ENCODE results near the gene MRPL54. TPM values are rescaled to one million over a fixed set of nuclear protein-coding genes. Genes with fewer than 3 reads are reported as not detected.
A peak's percentile ranks its signal among the peaks of the same experiment; 100 is the strongest.

MRPL54 gene
- total RNA-seq, 1 experiment from 2014 or later = 46.4 TPM

- Mint-ChIP-seq H3K27me3 (ENCODE audit: insufficient read depth, unreplicated experiment) (peaks cover 3% of the 10 kb centered on the region), H3K36me3 (ENCODE audit: insufficient read depth, unreplicated experiment) (no peaks in the 10 kb centered on the region), H3K4me3 (ENCODE audit: unreplicated experiment) (peak within 1 kb of the TSS; percentile 22), H3K27ac (ENCODE audit: unreplicated experiment) (no peak within 1 kb of the TSS), H3K4me1 (ENCODE audit: low read depth, unreplicated experiment) (no peaks in the 10 kb centered on the region), H3K9me3 (ENCODE audit: unreplicated experiment) (peaks cover 9% of the 10 kb centered on the region)
- Histone ChIP-seq H3K4me3 (ENCODE audit: low read depth, low read length) (peak within 1 kb of the TSS; percentile 34), H3K9me3 (peaks cover 15% of the 10 kb centered on the region; the same call in 1 of the 2 replicates), H3K27me3 (replicated peaks; ENCODE audit: control insufficient read depth, insufficient read depth, low read length) (no peaks in the 10 kb centered on the region), H3K4me1 (no peaks in the 10 kb centered on the region), H3K36me3 (ENCODE audit: control insufficient read depth, insufficient read depth, low read length) (no peaks in the 10 kb centered on the region)
- no TSS peak for BruUV-seq (replicated peaks)
- DNase-seq = no peak
- no peak for TF ChIP-seq CTCF (IDR thresholded peaks at IDR 0.05; ENCODE audit: insufficient read depth in 1 of 2, low read depth in 1 of 2, low read length in 1 of 2, severe bottlenecking in 1 of 2, unreplicated experiment in 1 of 2)
- POLR2A ChIA-PET = no interaction called here
- CTCF ChIA-PET = no interaction called here
- intact Hi-C loops (cut with micrococcal nuclease; ENCODE audit: unreplicated experiment) = no loop called here
Measured at GRCh38 chr19:3785938-3786824, 23.7 kb downstream of the MRPL54 start, which contains the start of gene MATK. Gene MATK (minus strand): TSS chr19:3786381. CDS start chr19:3785135, 1,246 bp downstream.

DNA sequence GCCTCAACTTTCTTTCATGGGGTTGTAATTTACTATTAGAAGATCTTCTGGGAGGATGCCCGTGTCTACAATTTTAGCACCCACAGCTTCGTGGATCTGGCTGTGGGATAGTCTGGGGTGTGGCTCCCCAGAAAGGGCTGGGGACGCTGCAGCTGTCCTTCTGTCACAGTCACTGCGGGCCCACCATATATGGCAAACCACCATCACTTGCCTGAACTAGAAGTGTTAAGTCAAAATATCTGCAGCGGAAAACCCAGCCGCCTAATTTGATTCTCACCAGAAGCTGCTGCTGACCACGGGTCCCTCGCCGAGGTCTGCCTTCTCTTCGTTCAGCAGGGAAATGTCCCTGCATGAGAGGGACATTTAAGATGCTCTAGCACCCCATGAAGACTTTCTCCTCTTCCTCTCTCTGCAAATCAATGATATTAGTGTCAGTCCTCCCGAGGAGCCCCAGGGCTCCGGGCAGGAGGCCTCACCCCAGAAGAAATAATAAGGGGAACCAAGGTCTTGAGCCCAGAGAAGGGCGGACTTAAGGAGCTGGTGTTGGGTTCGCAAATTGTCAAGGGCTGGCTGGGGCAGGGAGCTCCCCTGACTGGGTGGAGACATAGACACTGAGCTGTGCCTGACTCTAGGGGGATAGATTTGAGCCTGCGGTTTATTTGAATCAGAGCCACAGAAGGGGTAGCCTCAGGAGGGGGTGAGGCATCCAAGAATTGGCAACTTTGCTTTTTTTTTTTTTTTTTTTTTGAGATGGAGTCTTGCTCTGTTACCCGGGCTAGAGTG lies 26.7 kb downstream of the MRPL54 start:
- ChIA-PET POLR2A (no interaction called here), CTCF (interaction anchor here (0.7 kb wide), 2 partner anchors 28 to 33 kb away, joined by 3 to 4 read pairs; no protein-coding TSS in a partner anchor)
- Mint-ChIP-seq H3K27ac (ENCODE audit: unreplicated experiment) (no peak overlapping the region), H3K9me3 (ENCODE audit: unreplicated experiment) (no peaks in the 10 kb centered on the region), H3K36me3 (ENCODE audit: insufficient read depth, unreplicated experiment) (no peaks in the 10 kb centered on the region), H3K4me1 (ENCODE audit: low read depth, unreplicated experiment) (no peaks in the 10 kb centered on the region), H3K4me3 (ENCODE audit: unreplicated experiment) (no peak overlapping the region), H3K27me3 (ENCODE audit: insufficient read depth, unreplicated experiment) (peaks cover 6% of the 10 kb centered on the region)
- no peak for TF ChIP-seq CTCF (IDR thresholded peaks at IDR 0.05; ENCODE audit: insufficient read depth in 1 of 2, low read depth in 1 of 2, low read length in 1 of 2, severe bottlenecking in 1 of 2, unreplicated experiment in 1 of 2)
- DNase-seq = no peak
- no peaks in the 10 kb centered on the region for H3K4me1 ChIP-seq
- intact Hi-C loops (cut with micrococcal nuclease; ENCODE audit: unreplicated experiment) = no loop called here
- no peaks in the 10 kb centered on the region for H3K27me3 ChIP-seq (replicated peaks; ENCODE audit: control insufficient read depth, insufficient read depth, low read length)
- BruUV-seq (replicated peaks) = no TSS peak
- H3K9me3 ChIP-seq = no peaks in the 10 kb centered on the region
- no peaks in the 10 kb centered on the region for H3K36me3 ChIP-seq (ENCODE audit: control insufficient read depth, insufficient read depth, low read length)
- H3K4me3 ChIP-seq (ENCODE audit: low read depth, low read length) = no peak overlapping the region

DNA sequence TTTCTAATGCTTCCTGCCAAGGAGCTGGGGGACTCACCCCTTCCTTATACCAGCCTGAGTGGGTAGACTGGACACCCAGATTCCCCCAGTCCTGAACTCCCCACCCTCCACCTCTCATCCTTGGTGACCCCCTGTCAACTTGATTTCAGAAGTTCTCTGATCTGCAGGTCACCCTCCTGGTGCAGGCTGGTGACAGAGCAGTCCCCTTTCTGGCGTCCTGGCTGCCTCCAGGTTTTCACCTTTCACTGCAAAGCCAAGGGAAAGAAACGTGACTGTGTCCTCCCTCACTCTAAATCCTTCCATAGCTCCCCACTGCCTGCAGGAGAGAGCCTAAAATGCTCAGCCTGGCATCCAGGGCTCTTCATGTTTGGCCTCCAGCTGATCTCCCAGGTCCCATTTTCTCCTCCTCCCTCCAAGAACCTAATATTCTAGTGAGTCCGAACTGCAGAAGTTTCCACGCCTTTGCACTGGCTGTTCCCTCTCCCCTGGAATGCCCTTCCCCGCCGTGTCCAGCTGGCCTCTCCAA lies 27.8 kb downstream of the MRPL54 start:
- no peaks in the 10 kb centered on the region for H3K36me3 ChIP-seq (ENCODE audit: control insufficient read depth, insufficient read depth, low read length)
- no peaks in the 10 kb centered on the region for H3K9me3 ChIP-seq
- Mint-ChIP-seq H3K4me1 (ENCODE audit: low read depth, unreplicated experiment) (no peaks in the 10 kb centered on the region), H3K9me3 (ENCODE audit: unreplicated experiment) (no peaks in the 10 kb centered on the region), H3K36me3 (ENCODE audit: insufficient read depth, unreplicated experiment) (no peaks in the 10 kb centered on the region), H3K27me3 (ENCODE audit: insufficient read depth, unreplicated experiment) (peaks cover 6% of the 10 kb centered on the region), H3K27ac (ENCODE audit: unreplicated experiment) (no peak overlapping the region), H3K4me3 (ENCODE audit: unreplicated experiment) (no peak overlapping the region)
- no TSS peak for BruUV-seq (replicated peaks)
- no peak for DNase-seq
- intact Hi-C loops (cut with micrococcal nuclease; ENCODE audit: unreplicated experiment) = no loop called here
- H3K27me3 ChIP-seq (replicated peaks; ENCODE audit: control insufficient read depth, insufficient read depth, low read length) = no peaks in the 10 kb centered on the region
- TF ChIP-seq CTCF (IDR thresholded peaks at IDR 0.05; ENCODE audit: insufficient read depth in 1 of 2, low read depth in 1 of 2, low read length in 1 of 2, severe bottlenecking in 1 of 2, unreplicated experiment in 1 of 2) = no peak
- H3K4me3 ChIP-seq (ENCODE audit: low read depth, low read length) = no peak overlapping the region
- no peaks in the 10 kb centered on the region for H3K4me1 ChIP-seq
- ChIA-PET CTCF (interaction anchor here (0.7 kb wide), 1 partner anchor 27 kb away, joined by 4 read pairs; no protein-coding TSS in a partner anchor), POLR2A (no interaction called here)

All from Caco-2 (cell line).